ENCODE measurements around the gene DOCK2.

DNA sequence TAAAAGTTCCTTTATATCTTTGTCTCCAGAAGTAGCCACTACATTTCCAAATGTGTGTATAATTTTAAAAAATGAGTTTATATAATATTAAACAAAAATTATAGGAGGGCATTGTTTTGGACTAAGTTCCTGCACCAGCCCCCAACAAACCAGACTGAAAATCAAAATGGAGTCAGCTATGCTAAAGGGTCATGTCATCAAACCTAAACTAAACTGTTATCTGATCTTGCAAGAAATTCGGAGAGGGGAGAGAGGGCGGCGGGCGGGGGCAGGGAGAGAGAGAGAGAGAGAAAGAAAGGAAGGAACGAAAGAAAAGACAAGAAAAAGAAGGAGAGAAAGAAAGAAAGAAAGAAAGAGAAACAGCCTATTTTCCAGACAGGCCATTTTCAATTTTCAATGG is 63.5 kb downstream of the DOCK2 start:
- TF ChIP-seq, protein P1, sequence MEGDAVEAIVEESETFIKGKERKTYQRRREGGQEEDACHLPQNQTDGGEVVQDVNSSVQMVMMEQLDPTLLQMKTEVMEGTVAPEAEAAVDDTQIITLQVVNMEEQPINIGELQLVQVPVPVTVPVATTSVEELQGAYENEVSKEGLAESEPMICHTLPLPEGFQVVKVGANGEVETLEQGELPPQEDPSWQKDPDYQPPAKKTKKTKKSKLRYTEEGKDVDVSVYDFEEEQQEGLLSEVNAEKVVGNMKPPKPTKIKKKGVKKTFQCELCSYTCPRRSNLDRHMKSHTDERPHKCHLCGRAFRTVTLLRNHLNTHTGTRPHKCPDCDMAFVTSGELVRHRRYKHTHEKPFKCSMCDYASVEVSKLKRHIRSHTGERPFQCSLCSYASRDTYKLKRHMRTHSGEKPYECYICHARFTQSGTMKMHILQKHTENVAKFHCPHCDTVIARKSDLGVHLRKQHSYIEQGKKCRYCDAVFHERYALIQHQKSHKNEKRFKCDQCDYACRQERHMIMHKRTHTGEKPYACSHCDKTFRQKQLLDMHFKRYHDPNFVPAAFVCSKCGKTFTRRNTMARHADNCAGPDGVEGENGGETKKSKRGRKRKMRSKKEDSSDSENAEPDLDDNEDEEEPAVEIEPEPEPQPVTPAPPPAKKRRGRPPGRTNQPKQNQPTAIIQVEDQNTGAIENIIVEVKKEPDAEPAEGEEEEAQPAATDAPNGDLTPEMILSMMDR (IDR thresholded peaks at IDR 0.05) = no peak
- no peak for TF ChIP-seq POLR2A (IDR thresholded peaks at IDR 0.05)
